ENCODE measurements around the gene TARS1.

TARS1 gene

GRCh38 chr5:33448118-33448517, 7.4 kb downstream of the TARS1 start:
- DNase-seq (ENCODE audit: low read depth) = no peak
- H3K4me3 ChIP-seq (ENCODE audit: control insufficient read depth, low read depth, low read length) = no peak overlapping the region
- TF ChIP-seq, protein P1, sequence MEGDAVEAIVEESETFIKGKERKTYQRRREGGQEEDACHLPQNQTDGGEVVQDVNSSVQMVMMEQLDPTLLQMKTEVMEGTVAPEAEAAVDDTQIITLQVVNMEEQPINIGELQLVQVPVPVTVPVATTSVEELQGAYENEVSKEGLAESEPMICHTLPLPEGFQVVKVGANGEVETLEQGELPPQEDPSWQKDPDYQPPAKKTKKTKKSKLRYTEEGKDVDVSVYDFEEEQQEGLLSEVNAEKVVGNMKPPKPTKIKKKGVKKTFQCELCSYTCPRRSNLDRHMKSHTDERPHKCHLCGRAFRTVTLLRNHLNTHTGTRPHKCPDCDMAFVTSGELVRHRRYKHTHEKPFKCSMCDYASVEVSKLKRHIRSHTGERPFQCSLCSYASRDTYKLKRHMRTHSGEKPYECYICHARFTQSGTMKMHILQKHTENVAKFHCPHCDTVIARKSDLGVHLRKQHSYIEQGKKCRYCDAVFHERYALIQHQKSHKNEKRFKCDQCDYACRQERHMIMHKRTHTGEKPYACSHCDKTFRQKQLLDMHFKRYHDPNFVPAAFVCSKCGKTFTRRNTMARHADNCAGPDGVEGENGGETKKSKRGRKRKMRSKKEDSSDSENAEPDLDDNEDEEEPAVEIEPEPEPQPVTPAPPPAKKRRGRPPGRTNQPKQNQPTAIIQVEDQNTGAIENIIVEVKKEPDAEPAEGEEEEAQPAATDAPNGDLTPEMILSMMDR (IDR thresholded peaks at IDR 0.05; ENCODE audit: control insufficient read depth, insufficient read depth, low read depth, low read length, missing control alignments) = no peak

- H3K4me3 ChIP-seq (ENCODE audit: control insufficient read depth, low read depth, low read length) = no peak overlapping the region
- no peak for DNase-seq (ENCODE audit: low read depth)
- TF ChIP-seq, protein P1 (IDR thresholded peaks at IDR 0.05; ENCODE audit: control insufficient read depth, insufficient read depth, low read depth, low read length, missing control alignments) = no peak
These were observed 16.4 kb downstream of the TARS1 start for GRCh38 chr5:33457126-33457525.

DNA sequence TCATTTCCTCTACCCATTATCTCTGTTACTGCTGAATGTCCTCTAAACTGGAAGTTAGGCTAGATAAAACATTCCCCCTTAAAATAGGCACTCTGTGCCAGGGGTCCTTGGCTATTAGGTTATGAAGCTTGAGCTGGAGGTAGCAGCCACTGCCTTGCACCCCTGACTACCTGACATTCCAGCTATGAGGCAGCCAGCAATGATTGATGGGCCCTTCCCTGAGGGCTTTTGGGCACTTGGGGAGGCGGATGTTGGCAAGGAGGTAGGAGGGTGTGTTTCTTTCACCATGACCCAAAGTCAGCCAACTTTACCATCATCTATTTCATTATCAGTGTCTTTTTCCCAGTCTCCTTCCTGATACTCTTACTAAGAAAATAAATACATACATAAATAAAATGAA, 17.1 kb downstream of the TARS1 start:
- no peak overlapping the region for H3K4me3 ChIP-seq (ENCODE audit: control insufficient read depth, low read depth, low read length)
- TF ChIP-seq, protein P1 (IDR thresholded peaks at IDR 0.05; ENCODE audit: control insufficient read depth, insufficient read depth, low read depth, low read length, missing control alignments) = no peak
- DNase-seq (ENCODE audit: low read depth) = no peak

DNA sequence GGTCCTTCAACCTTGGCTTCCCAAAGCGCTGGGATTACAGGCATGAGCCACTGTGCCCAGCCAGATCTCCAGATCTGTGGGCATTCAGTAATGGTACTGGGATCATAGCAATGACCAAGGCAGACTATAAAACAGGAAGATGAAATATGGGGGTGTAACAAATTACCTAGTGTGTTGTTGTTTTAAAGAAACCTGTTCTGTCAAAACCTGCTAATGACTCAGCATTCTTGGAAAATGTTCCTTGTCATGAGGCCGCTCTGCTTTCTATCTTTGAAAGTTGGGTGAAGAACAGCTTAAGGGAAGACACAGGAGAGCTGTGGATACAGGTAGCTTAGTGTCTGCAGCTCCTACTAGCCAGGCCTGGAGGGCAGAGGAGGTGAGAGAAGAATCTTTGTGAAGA, 19.4 kb downstream of the TARS1 start:
- no peak overlapping the region for H3K4me3 ChIP-seq (ENCODE audit: control insufficient read depth, low read depth, low read length)
- TF ChIP-seq, protein P1 (IDR thresholded peaks at IDR 0.05; ENCODE audit: control insufficient read depth, insufficient read depth, low read depth, low read length, missing control alignments) = no peak
- no peak for DNase-seq (ENCODE audit: low read depth)

DNA sequence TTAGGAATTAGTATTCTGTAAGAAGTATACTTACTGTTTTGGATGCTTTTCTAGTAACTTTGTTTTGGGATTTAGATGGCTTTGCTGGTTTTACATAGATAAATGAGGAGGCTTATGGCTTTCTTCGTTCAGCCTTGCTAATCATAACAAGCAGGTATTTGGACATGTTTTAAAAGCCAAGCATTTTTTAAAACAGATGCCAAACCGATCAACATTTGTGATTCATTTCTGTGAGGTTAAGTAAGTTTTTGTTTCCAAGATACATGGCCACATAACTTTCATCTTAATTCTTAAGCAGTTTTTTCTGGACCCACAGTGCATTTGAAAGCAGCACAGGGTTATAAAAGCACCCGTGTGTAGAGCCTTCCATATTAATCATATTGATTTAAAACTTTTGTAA, 21.7 kb downstream of the TARS1 start:
- TF ChIP-seq, protein P1 (IDR thresholded peaks at IDR 0.05; ENCODE audit: control insufficient read depth, insufficient read depth, low read depth, low read length, missing control alignments) = no peak
- no peak overlapping the region for H3K4me3 ChIP-seq (ENCODE audit: control insufficient read depth, low read depth, low read length)
- DNase-seq (ENCODE audit: low read depth) = peak; percentile 32

- DNase-seq (ENCODE audit: low read depth) = no peak
- TF ChIP-seq, protein P1 (IDR thresholded peaks at IDR 0.05; ENCODE audit: control insufficient read depth, insufficient read depth, low read depth, low read length, missing control alignments) = no peak
- no peak overlapping the region for H3K4me3 ChIP-seq (ENCODE audit: control insufficient read depth, low read depth, low read length)
These were observed 24.4 kb downstream of the TARS1 start for GRCh38 chr5:33465120-33465519.
